HFF-Myc (cell line): ENCODE measurements around the gene NR2C2AP.

Experiments
- DNase-seq: peaks from one replicate; pipeline ENCODE4 v3.0.0-alpha.2; 2011; ENCODE audit warnings: low read depth; ENCODE audit errors: extremely low read depth
- H3K4me3 ChIP-seq: replicated peaks from 2 replicates; pipeline ENCODE4 v1.5.1; 2011; ENCODE audit warnings: low read depth, mild to moderate bottlenecking, control low read depth, low read length
- TF ChIP-seq, protein P1 (sequence below): IDR thresholded peaks from 2 replicates; pipeline ENCODE4 v1.5.1; 2012; ENCODE audit warnings: mild to moderate bottlenecking, low read depth, low read length, control low read depth; ENCODE audit errors: missing control alignments

The NR2C2AP gene

DNA sequence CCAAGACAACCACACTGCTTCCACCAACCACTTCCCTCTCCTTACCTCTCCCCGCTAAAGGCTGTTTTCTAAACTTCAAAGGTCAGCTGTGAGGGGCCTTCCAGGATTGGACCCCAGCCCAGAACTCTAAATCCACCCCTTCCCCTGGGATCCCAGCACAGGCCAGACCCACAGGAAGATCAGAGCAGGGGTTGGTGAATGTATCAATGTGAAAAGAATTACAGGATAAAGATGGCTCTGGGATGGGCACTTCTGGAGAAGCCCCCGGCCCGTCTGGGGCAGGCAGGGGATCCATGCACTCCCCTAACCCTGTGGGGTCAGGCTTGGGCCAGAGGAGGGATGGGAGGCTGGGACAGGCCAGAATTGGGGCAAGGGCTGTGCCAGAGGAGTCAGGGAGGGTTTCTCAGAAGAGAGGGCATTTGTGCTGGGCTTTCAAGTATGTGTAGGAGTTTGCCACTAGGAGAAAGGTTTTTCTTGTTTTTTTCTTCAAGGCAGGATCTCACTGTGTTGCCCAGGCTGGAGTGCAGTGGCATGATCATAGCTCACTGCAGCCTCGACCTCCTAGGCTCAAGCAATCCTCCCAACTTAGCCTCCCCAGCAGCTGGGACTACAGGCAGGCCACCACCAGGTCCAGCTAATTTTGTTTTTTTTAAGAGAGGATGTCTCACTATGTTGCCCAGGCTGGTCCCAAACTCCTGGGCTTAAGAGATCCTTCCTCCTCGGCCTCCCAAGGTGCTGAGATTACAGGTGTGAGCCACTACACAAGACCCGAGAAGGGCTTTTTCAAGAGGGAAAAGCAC is 32.1 kb downstream of the NR2C2AP start:
- DNase-seq, result no peak
- no peak overlapping the region for H3K4me3 ChIP-seq
- TF ChIP-seq, protein P1, sequence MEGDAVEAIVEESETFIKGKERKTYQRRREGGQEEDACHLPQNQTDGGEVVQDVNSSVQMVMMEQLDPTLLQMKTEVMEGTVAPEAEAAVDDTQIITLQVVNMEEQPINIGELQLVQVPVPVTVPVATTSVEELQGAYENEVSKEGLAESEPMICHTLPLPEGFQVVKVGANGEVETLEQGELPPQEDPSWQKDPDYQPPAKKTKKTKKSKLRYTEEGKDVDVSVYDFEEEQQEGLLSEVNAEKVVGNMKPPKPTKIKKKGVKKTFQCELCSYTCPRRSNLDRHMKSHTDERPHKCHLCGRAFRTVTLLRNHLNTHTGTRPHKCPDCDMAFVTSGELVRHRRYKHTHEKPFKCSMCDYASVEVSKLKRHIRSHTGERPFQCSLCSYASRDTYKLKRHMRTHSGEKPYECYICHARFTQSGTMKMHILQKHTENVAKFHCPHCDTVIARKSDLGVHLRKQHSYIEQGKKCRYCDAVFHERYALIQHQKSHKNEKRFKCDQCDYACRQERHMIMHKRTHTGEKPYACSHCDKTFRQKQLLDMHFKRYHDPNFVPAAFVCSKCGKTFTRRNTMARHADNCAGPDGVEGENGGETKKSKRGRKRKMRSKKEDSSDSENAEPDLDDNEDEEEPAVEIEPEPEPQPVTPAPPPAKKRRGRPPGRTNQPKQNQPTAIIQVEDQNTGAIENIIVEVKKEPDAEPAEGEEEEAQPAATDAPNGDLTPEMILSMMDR, result no peak

DNA sequence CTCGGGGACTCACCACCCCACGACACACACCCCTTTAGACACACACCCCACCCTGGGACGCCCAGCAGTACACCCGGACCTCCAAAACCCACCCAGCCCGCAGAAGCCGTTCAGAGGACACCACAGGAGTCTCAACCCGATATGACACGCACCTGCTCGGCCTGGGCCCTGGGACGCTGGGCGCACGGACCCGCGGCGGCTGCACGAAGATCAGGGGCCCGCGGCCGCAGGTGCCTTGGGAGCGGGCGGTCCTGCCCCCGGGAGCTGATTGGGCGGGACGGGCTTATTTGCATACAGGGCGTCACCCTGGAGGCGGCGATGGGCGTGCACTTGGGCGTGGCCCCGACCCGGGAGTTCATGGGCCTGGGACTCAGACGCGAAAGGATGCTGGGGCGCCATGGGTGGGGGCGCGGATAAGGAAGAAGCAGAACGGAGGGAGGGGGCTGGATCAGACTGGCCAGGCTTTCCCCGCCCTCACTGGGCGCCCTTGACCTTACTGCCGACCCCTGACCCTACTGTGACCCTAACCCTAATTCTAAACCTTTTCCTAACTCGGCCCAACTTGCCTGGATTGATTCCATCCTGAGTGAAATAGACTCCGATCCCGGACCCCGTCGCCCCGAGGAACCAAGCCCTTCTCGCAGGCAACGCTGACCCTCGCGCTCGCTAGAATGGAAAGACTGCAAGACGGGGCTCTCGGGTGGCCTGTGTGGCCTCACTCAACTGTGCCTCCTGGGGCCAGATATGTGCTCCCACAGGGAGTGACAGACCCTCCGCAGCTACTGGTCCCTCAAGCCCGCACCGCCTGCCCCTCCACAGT is 33.0 kb downstream of the NR2C2AP start, which contains the start of gene MEF2B:
Gene MEF2B (minus strand): TSS at position 211 of the 820 bp plus-strand sequence. CDS start 19,528 bp downstream, outside the sequence.
- no peak for DNase-seq
- no peak within 1 kb of the TSS for H3K4me3 ChIP-seq
- TF ChIP-seq, protein P1, result no peak

DNA sequence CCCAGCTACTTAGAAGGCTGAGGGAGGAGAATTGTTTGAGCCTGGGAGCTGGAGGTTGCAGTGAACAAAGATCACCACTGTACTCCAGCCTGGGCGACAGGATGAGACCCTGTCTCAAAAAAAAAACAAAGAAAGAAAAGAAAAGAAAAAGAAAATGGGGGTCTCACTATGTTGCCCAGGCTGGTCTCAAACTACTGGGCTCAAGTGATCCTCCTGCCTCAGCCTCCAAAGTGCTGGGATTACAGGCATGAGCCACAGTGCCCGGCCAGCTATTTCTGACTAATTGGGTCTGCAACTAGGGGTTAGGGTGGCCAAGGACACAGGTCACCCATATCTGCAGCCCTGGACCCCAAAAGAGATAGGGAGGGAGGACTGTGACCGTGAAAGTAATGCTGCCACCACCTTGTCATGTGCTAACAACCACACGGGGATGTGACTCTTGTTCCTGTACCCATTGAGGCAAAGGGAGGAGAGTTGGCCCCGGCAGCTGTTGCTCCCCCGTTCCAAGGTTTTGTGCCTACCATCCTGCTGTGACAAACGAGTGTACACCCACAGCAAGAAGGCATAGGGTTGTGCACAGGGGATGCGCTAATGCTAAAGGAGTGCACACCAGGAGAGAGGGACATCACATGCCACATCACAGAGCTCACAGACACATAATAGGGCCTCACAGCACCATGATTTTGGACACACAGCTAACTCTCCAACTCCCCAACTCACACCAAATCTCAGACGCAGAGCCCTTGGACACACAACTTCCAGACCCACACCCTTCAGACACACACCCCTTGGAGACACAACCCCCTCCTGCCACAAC is 33.8 kb downstream of the NR2C2AP start:
- TF ChIP-seq, protein P1, result no peak
- no peak overlapping the region for H3K4me3 ChIP-seq

DNA sequence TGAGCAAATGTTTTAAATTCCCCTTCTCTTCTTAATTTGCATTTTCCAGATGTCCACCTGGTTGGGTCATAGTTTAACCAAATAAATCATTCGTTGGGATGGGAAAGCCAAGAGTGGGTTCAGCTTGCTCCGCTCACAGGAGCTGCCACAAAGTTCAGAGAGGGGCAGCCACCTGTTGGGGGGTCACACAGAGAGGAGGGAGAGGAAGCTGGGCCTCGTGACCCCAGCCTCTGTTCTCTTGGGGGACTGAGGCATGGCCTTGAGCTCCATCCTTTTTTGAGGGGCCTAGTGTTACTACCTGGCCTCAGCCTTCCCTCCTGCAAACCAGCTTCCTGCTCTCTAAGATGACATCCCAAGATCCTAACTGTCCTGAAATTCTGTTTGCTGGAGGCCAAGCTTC is 35.6 kb downstream of the NR2C2AP start:
- no peak for DNase-seq
- no peak overlapping the region for H3K4me3 ChIP-seq
- TF ChIP-seq, protein P1, result no peak

More for the DNA sequence above, 33.8 kb downstream of the NR2C2AP start:
- DNase-seq, result no peak

DNA sequence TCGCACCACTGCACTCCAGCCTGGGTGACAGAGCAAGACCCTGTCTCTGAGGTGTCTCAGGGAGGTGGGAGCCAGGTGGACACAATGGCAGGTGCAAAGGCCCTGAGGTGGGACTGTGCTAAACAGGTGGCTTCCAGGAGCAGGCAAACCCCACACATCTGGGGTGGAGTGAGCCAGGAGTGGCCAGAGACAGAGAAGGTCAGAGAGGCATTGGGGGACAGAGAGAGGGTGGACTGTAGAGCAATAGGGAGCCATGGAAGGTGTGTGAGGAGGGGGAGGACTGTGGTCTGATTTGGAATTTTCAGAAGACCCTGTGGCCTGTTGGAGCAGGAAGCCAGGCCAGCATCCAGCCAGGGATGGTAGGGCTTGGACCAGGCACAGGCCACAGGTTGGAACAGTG is 37.8 kb downstream of the NR2C2AP start:
- TF ChIP-seq, protein P1, result no peak
- DNase-seq, result no peak
- H3K4me3 ChIP-seq, result no peak overlapping the region

DNA sequence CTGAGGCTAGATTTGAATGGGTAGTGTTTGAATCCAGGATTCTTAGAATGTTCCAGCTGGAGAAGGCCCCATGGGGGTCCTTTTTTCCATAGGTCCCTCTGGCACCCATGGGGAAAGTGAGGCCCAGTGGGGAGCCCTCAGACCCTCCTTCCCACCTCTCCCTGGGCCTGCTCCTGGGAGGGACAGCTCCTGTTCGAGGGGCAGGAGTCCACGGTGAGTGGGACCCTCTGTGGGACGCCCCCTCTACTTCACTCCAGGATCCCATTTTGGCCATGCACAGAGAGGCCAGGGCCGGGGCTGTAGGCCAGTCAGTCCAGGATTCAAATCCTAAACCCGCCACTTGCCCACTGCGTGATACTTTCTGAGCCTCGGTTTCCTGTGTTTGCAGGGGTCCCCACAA is 40.7 kb downstream of the NR2C2AP start:
- no peak overlapping the region for H3K4me3 ChIP-seq
- no peak for DNase-seq
- TF ChIP-seq, protein P1, result no peak
